ENCODE data around the gene ZSWIM8. TPM values are rescaled to one million over a fixed set of nuclear protein-coding genes. Genes with fewer than 3 reads are reported as not detected.

ZSWIM8 gene
- polyA plus RNA-seq, 1 donor (not counting 4 experiments of a cell fraction or from before 2014, with no cell fraction given), result 34.2 TPM

GRCh38 chr10:73842349-73842748 is 56.9 kb downstream of the ZSWIM8 start:
- H3K27me3 ChIP-seq (ENCODE audit: control insufficient read depth, extremely low read depth, insufficient read depth, low read length), result no peaks in the 10 kb centered on the region
- H2AFZ ChIP-seq (ENCODE audit: control insufficient read depth, low read length), result no peak overlapping the region
- no peak overlapping the region for H3K4me3 ChIP-seq (ENCODE audit: control insufficient read depth in 2 of 3, extremely low read depth in 1 of 3, insufficient read depth in 2 of 3, low read depth in 1 of 3, low read length in 3 of 3)
- no peaks in the 10 kb centered on the region for H3K79me2 ChIP-seq (ENCODE audit: control insufficient read depth, insufficient read depth, low read length)
- H3K4me1 ChIP-seq (ENCODE audit: control insufficient read depth, extremely low read depth, insufficient read depth, low read length), result peaks cover 8% of the 10 kb centered on the region
- H4K20me1 ChIP-seq (ENCODE audit: control insufficient read depth, extremely low read depth, insufficient read depth, low read length), result peaks cover 3% of the 10 kb centered on the region
- no peak for DNase-seq (ENCODE audit: low read depth, low spot score)
- peaks cover 23 to 29% of the 10 kb centered on the region in 2 experiments for H3K36me3 ChIP-seq (ENCODE audit: control insufficient read depth in 2 of 2, extremely low read depth in 1 of 2, insufficient read depth in 2 of 2, low read length in 2 of 2)
- H3K9ac ChIP-seq (ENCODE audit: control insufficient read depth, extremely low read depth, insufficient read depth, low read length), result no peak overlapping the region
- TF ChIP-seq CTCF (optimal IDR thresholded peaks at IDR 0.05 in 1 of 3, IDR thresholded peaks at IDR 0.05 in 1 of 3, conservative IDR thresholded peaks at IDR 0.05 in 1 of 3; ENCODE audit: extremely low read depth in 1 of 3, insufficient read depth in 2 of 3, low read length in 3 of 3) (no peak), EZH2 (IDR thresholded peaks at IDR 0.05; ENCODE audit: low read length) (no peak)
- no peak overlapping the region for H3K4me2 ChIP-seq (ENCODE audit: control insufficient read depth, extremely low read depth, insufficient read depth, low read depth, low read length)
- no peak overlapping the region for H3K27ac ChIP-seq (ENCODE audit: control insufficient read depth, insufficient read depth, low read length)
- H3K9me1 ChIP-seq (ENCODE audit: control insufficient read depth, extremely low read depth, insufficient read depth, low read length), result no peaks in the 10 kb centered on the region
- FAIRE-seq, result no peak
- dilution Hi-C loops (cut with MboI; ENCODE audit: extremely low pct_ligation_motif_present, low sequenced_read_pairs), result no loop called here
- no peaks in the 10 kb centered on the region for H3K9me3 ChIP-seq (ENCODE audit: control insufficient read depth, low read depth, low read length)

- TF ChIP-seq CTCF (optimal IDR thresholded peaks at IDR 0.05 in 1 of 3, IDR thresholded peaks at IDR 0.05 in 1 of 3, conservative IDR thresholded peaks at IDR 0.05 in 1 of 3; ENCODE audit: extremely low read depth in 1 of 3, insufficient read depth in 2 of 3, low read length in 3 of 3) (no peak), EZH2 (IDR thresholded peaks at IDR 0.05; ENCODE audit: low read length) (no peak)
- Histone ChIP-seq H3K4me1 (ENCODE audit: control insufficient read depth, extremely low read depth, insufficient read depth, low read length) (peaks cover 8% of the 10 kb centered on the region), H3K9me1 (ENCODE audit: control insufficient read depth, extremely low read depth, insufficient read depth, low read length) (no peaks in the 10 kb centered on the region), H3K36me3 (ENCODE audit: control insufficient read depth in 2 of 2, extremely low read depth in 1 of 2, insufficient read depth in 2 of 2, low read length in 2 of 2) (peaks cover 30 to 36% of the 10 kb centered on the region in 2 experiments), H4K20me1 (ENCODE audit: control insufficient read depth, extremely low read depth, insufficient read depth, low read length) (peaks cover 3% of the 10 kb centered on the region), H2AFZ (ENCODE audit: control insufficient read depth, low read length) (no peak overlapping the region), H3K79me2 (ENCODE audit: control insufficient read depth, insufficient read depth, low read length) (no peaks in the 10 kb centered on the region), H3K4me2 (ENCODE audit: control insufficient read depth, extremely low read depth, insufficient read depth, low read depth, low read length) (no peak overlapping the region), H3K27ac (ENCODE audit: control insufficient read depth, insufficient read depth, low read length) (no peak overlapping the region), H3K9me3 (ENCODE audit: control insufficient read depth, low read depth, low read length) (no peaks in the 10 kb centered on the region), H3K27me3 (ENCODE audit: control insufficient read depth, extremely low read depth, insufficient read depth, low read length) (no peaks in the 10 kb centered on the region), H3K4me3 (ENCODE audit: control insufficient read depth in 2 of 3, extremely low read depth in 1 of 3, insufficient read depth in 2 of 3, low read depth in 1 of 3, low read length in 3 of 3) (no peak overlapping the region), H3K9ac (ENCODE audit: control insufficient read depth, extremely low read depth, insufficient read depth, low read length) (no peak overlapping the region)
- FAIRE-seq, result no peak
- DNase-seq (ENCODE audit: low read depth, low spot score), result no peak
- dilution Hi-C loops (cut with MboI; ENCODE audit: extremely low pct_ligation_motif_present, low sequenced_read_pairs), result no loop called here
These were observed 57.9 kb downstream of the ZSWIM8 start for GRCh38 chr10:73843261-73843660.
